ENCODE results near the gene EIF4H.

DNA sequence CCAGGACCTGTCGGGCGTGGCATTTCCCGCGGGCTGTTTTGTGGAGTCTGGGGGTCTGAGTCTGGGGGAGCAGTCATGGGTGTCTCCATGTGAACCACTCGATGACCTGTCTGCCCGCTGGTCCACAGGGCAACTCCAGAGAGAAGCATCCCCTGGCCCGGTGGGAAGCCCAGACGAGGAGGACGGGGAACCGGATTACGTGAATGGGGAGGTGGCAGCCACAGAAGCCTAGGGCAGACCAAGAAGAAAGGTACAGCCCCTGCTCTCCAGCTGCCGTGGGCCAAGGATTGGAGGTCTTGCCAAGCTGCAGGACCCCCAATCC is 50.3 kb downstream of the EIF4H start:
- TF ChIP-seq, protein P1, sequence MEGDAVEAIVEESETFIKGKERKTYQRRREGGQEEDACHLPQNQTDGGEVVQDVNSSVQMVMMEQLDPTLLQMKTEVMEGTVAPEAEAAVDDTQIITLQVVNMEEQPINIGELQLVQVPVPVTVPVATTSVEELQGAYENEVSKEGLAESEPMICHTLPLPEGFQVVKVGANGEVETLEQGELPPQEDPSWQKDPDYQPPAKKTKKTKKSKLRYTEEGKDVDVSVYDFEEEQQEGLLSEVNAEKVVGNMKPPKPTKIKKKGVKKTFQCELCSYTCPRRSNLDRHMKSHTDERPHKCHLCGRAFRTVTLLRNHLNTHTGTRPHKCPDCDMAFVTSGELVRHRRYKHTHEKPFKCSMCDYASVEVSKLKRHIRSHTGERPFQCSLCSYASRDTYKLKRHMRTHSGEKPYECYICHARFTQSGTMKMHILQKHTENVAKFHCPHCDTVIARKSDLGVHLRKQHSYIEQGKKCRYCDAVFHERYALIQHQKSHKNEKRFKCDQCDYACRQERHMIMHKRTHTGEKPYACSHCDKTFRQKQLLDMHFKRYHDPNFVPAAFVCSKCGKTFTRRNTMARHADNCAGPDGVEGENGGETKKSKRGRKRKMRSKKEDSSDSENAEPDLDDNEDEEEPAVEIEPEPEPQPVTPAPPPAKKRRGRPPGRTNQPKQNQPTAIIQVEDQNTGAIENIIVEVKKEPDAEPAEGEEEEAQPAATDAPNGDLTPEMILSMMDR (IDR thresholded peaks at IDR 0.05; ENCODE audit: low read depth, low read length, poor library complexity, severe bottlenecking), result no peak
- TF ChIP-seq EZH2phosphoT487 (IDR thresholded peaks at IDR 0.05; ENCODE audit: borderline replicate concordance, low read length), result no peak

Data from DOHH2 (cell line).